ENCODE results near the gene GRIA4.

The GRIA4 gene

GRCh38 chr11:105609341-105609781 is 512 bp upstream of the GRIA4 start:
- TF ChIP-seq CTCF (IDR thresholded peaks at IDR 0.05; ENCODE audit: low read depth, low read length) = peak; percentile 66

GRCh38 chr11:105610871-105611571 is 1.1 kb downstream of the GRIA4 start:
- Histone ChIP-seq H3K9me3 (ENCODE audit: severe bottlenecking) (no peaks in the 10 kb centered on the region), H3K27me3 (ENCODE audit: insufficient read depth, low read depth, severe bottlenecking) (peaks cover 5% of the 10 kb centered on the region), H3K4me3 (ENCODE audit: low read depth, low read length) (peak overlapping the region; percentile 68), H3K36me3 (no peaks in the 10 kb centered on the region), H3K27ac (no peak overlapping the region)
- peak; percentile 10 for DNase-seq
- no peak for TF ChIP-seq CTCF (IDR thresholded peaks at IDR 0.05; ENCODE audit: low read depth, low read length)

More at GRCh38 chr11:105609341-105609781, 512 bp upstream of the GRIA4 start:
- peak overlapping the region; percentile 68 for H3K4me3 ChIP-seq (ENCODE audit: low read depth, low read length)
- peak; percentile 49 for DNase-seq
- no peaks in the 10 kb centered on the region for H3K9me3 ChIP-seq (ENCODE audit: severe bottlenecking)
- no peaks in the 10 kb centered on the region for H3K36me3 ChIP-seq
- no peak overlapping the region for H3K27ac ChIP-seq
- H3K27me3 ChIP-seq (ENCODE audit: insufficient read depth, low read depth, severe bottlenecking) = peaks cover 5% of the 10 kb centered on the region

GRCh38 chr11:105611572-105612441 is 1.9 kb downstream of the GRIA4 start:
- peaks cover 5% of the 10 kb centered on the region for H3K27me3 ChIP-seq (ENCODE audit: insufficient read depth, low read depth, severe bottlenecking)
- no peaks in the 10 kb centered on the region for H3K9me3 ChIP-seq (ENCODE audit: severe bottlenecking)
- TF ChIP-seq CTCF (IDR thresholded peaks at IDR 0.05; ENCODE audit: low read depth, low read length) = no peak
- DNase-seq = no peak
- H3K4me3 ChIP-seq (ENCODE audit: low read depth, low read length) = no peak overlapping the region; the same call in 1 of the 2 replicates
- no peak overlapping the region for H3K27ac ChIP-seq
- H3K36me3 ChIP-seq = no peaks in the 10 kb centered on the region

- H3K27me3 ChIP-seq (ENCODE audit: insufficient read depth, low read depth, severe bottlenecking) = peaks cover 5% of the 10 kb centered on the region
- no peak overlapping the region for H3K27ac ChIP-seq
These were observed 2.9 kb downstream of the GRIA4 start for GRCh38 chr11:105612771-105613170.

GRCh38 chr11:105613183-105613582 is 3.3 kb downstream of the GRIA4 start:
- TF ChIP-seq CTCF (IDR thresholded peaks at IDR 0.05; ENCODE audit: low read depth, low read length) = no peak
- Histone ChIP-seq H3K27ac (no peak overlapping the region), H3K36me3 (no peaks in the 10 kb centered on the region), H3K9me3 (ENCODE audit: severe bottlenecking) (no peaks in the 10 kb centered on the region), H3K27me3 (ENCODE audit: insufficient read depth, low read depth, severe bottlenecking) (peaks cover 5% of the 10 kb centered on the region), H3K4me3 (ENCODE audit: low read depth, low read length) (no peak overlapping the region)
- DNase-seq = no peak

More at GRCh38 chr11:105612771-105613170, 2.9 kb downstream of the GRIA4 start:
- Histone ChIP-seq H3K4me3 (ENCODE audit: low read depth, low read length) (no peak overlapping the region), H3K36me3 (no peaks in the 10 kb centered on the region), H3K9me3 (ENCODE audit: severe bottlenecking) (no peaks in the 10 kb centered on the region)
- no peak for TF ChIP-seq CTCF (IDR thresholded peaks at IDR 0.05; ENCODE audit: low read depth, low read length)
- no peak for DNase-seq
